SKM-1 (cell line): ENCODE measurements around the gene FOSL1.
A peak's percentile ranks its signal among the peaks of the same experiment; 100 is the strongest.

Experiments
- DNase-seq: peaks from one replicate; lab custom pipeline; 2025; ENCODE audit not compliant: unreplicated experiment; lab: John Stamatoyannopoulos, UW

Gene FOSL1

GRCh38 chr11:65920372-65920802, 20.2 kb upstream of the FOSL1 start:
- no peak for DNase-seq

DNA sequence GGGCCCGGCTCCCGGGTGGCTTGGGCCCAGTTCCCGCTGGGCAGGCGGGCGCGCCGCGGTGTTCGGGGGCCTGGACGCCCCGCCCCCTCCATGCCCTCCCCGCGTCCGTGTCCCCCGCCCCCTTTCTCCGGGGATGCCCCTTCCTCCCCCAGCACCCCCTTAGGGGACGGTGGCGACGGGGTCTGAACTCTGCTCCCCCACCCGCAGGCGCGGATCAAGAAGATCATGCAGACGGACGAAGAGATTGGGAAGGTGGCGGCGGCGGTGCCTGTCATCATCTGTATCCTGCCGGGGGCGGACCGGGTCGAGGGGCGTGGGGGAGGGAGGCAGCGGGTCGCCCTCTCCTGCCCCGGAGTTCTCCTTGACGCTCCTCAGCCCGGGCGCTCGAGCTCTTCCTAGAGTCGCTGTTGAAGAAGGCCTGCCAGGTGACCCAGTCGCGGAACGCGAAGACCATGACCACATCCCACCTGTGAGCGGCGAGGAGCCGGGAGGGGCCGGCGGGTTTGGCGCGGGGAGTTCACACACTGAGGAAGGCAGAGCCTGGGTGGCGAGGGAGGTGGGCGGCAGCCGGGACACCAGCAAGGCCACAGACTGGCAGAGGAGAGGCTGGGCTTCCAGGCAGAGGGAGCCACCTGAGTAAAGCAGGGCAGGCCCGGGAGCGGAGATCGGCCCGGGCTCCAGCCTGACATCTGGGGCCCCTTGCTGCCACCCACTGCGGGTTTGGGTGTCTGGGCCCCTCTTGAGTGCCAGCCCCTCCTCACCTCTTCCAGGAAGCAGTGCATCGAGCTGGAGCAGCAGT, 19.6 kb upstream of the FOSL1 start:
- DNase-seq = no peak

DNA sequence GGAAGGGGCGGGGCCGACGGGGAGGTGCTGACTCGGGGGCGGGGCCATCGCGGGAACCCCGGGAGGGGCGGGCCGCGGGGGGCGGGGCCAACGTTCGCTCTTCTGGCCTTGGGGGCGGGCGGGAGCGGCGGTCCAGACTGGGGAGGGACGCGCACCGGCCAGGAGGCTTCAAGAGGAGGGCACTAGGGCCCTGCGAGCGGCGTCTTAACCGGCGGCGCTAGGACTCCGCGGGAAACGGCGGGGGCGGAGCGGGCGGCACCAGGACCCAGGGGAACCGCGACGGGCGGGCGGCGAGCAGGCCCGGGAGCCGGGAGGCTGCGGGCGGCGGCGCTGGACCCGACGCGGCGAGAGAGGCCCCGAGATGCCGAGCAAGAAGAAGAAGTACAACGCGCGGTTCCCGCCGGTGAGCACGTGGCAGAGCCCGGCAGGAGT, 19.0 kb upstream of the FOSL1 start, which contains the start of gene DRAP1:
TSS of gene DRAP1 (plus strand) at position 286 of the 432 bp plus-strand sequence. CDS start at position 362, 76 bp downstream.
- peak; percentile 94 for DNase-seq

DNA sequence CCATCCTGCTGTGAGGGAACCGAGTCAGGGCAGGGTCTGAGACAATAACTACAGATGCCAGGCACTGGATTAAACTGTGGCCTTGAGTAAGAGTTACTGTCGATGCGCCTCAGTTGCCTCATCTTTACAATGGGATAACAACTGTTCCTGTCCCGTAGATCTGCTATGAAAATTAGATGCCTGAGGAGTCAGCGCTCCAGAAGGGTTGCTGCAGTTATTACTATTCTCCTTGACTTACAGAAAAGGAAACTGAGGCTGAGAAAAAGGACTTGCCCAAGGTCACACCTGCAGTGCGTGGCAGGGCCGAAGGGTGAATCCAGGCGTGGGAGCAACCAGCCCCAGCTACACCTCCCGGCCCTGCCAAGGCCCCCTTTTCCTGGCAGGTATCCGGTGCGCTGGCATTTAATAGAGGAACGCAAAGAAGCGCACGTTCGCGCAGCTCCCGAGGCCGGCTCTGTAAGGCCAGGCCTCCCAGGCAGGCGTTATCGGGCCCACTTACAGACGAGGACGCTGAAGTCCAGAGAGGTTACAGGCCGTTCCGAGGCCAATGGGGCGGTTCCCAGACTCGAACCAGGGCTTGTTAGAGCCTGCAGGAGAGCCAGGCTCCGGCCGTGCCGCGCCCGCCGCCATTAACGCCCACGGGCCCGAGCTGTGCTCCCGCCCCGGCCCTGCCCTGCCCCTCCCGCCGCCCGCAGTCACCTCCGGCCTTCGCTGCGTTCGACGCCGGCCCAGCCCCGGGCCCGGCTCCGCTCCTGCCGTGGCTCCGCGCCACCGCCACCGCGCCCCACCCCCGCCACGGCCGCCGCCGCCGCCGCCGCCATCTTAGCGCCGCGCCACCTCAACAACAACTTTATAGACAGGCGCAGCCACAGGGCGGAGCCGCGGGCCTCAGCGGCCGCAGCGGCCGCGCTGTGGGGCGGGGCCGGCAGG, 18.3 kb upstream of the FOSL1 start, which contains the start of gene C11orf68:
TSS of gene C11orf68 (minus strand) at position 852 of the 930 bp plus-strand sequence. CDS start at position 821, 31 bp downstream.
- no peak for DNase-seq

GRCh38 chr11:65917434-65918210, 17.4 kb upstream of the FOSL1 start:
- no peak for DNase-seq

DNA sequence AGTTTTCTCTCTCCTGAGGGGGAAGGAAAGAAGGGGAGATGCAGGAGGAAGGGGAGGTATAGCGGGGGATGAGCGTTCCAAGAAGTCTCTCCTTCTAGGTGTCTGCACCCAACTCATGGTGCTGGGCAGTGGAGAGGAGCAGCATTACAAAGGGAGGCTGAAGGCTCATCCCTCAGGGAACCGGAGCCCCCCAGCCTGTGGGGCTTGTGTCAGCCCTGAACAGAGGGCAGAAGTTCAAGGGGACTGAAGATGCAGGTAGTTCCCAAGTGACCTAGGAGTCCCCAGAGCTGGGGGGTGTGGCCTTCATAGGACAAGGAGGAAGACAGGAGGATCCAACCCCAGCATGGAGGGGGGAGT, 16.9 kb upstream of the FOSL1 start:
- DNase-seq = no peak

- no peak for DNase-seq
Observed at GRCh38 chr11:65916391-65916790, 16.2 kb upstream of the FOSL1 start.

GRCh38 chr11:65915821-65916251, 15.6 kb upstream of the FOSL1 start:
- no peak for DNase-seq

GRCh38 chr11:65915101-65915820, 15.1 kb upstream of the FOSL1 start:
- no peak for DNase-seq

DNA sequence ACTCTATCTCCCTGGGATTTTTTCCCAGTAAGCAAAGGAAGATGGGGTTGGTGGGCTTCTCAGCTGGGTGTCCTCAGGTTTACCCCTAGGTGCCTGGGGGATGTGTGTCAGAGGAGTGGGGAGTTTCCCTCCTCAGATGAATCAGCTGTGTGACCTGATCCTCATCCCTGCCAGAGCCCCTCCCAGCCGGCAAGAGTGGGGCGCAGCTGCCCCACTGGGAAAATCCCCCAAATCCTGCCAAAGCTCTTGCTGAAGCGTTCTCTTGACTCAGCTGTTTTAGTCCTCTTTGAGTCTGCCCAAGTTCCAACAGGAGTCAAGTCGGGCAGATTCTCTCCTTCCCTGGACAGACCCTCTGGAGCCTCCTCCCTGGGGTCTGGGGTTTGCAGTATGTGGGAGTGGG, 12.7 kb upstream of the FOSL1 start:
- DNase-seq = no peak

DNA sequence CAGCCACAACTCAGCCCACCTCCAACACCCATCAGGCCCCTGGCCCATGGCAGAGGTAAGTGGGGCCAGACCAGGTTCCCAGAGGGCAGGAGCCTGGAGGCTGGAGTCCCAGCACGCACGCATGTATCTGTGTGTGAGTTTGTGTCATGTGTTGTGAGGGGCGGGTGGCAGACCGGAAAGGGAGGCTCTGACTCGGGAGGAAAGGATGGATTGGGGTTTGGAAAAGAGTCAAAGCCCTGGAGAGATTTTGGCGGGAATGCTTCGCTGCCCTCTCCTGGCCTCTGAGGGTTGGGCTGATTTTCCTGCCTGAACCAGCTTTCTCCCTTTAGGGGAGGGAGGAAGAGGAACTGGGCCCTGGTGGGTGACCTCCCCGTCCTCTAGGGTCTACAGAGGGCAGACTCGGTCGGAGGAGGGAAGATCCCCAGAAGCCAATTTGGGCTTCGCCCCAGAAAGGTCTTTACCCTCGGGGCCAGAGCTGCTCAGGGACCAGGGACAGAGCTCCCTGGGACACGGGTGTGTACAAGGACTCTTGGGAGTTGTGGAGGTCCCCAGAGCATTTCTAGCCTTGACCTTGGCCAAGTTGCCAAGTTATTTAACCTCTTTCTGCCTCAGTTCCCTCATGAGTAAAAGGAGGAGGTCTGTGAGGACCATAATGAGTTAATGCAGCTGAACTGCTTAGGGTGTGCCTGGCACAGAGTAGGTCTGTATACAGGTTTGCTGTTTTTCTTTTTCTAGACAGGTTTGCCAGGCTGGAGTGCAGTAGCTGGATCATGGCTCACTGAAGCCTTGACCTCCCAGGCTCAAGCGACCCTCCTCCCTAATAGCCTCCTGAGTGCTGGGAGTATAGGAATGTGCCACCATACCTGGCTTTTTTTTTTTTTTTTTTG, 11.7 kb upstream of the FOSL1 start:
- no peak for DNase-seq

DNA sequence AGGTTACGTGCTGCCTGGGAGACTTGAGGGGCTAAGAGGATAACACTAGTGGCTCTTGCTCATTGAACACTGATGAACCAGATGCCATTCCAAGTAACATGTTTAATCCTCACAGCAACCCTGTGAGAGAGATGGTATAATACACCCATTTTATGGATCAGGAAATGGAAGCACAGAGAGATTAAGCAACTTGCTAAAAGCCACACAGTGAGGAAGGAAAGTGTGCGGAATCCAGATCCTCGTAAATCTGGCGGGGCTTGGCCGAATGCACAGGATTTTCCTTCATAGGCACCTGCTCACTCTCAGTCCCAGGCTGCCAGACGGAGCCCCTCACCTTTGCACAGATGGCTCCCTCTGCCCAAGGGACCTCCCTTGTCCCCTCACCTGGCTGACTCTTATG, 7.7 kb upstream of the FOSL1 start:
- DNase-seq = no peak

GRCh38 chr11:65906602-65907001, 6.4 kb upstream of the FOSL1 start:
- DNase-seq = no peak

GRCh38 chr11:65903715-65904114, 3.5 kb upstream of the FOSL1 start:
- no peak for DNase-seq

DNA sequence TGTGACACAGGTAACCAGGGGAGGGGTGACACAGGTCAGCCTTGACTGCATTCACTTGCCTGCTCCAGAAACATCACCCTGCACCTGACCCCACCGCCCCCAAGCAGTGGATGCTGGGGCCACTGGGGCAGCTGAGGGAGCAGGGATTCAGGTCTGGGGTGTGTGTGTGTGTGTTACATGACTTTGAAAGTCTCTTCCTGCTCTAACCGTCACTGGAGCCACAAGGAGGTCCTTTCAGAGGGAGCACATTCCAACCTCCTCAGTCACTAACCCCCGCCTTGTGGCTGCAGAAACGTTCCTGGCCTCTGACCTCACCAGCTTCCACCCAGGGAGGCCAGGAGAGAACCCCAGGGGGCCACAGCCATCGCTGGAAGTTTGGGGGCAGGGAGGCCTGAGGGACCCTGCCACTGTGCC, 2.9 kb upstream of the FOSL1 start:
- no peak for DNase-seq

DNA sequence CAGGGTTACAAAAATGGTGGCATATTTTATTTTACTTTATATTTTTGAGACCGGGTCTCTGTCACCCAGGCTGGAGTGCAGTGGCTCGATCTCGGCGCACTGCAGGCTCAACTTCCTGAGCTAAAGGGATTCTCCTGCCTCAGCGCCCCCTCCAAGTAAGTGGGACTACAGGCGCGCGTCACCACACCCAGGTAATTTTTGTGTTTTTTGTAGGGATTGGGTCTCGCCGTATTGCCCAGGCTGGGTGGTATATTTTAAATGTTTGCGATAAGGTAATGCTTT, 652 bp upstream of the FOSL1 start:
- DNase-seq = no peak

DNA sequence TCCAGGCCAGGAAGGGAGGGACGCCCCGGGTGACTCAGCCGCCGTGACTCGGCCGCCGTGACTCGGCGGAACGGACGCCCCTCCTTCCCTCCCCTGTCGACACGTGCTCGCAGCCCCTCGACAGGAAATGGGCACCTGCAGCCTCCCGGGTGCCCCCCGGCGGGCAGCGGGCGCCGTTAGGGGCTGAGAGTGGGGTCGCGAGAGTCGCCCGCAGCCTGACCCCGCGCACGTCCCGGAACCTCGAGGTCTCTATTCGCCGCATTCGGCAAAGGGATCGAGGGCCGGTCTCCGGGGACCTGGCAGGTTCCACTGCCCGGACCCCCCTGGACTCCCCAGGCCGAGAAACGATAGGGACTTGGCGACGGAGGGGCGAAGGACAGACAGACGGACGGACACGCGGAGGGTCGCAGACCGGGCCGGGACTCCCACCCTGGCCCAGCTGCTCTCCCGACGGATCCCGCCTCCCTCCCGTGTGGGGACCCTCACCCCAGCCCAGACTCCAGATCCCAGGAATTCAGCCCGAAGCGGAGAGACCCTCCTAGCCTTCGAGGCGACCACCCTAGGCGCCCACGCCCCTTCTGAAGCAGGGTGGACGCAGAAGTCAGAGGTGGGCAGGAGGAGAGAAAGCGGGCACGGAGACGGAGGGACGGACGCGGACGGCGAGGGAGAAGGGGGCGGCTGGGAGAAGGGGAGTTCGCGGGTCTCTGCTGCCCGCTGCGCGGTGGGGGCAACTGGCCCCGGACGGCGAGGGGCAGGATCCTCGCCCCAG, 648 bp downstream of the FOSL1 start:
- DNase-seq = no peak

GRCh38 chr11:65898656-65899355, 1.4 kb downstream of the FOSL1 start:
- no peak for DNase-seq
